ENCODE data around the gene PDP2. TPM values are rescaled to one million over a fixed set of nuclear protein-coding genes. Genes with fewer than 3 reads are reported as not detected.
A peak's percentile ranks its signal among the peaks of the same experiment; 100 is the strongest.

PDP2 gene
- total RNA-seq, 1 experiment from 2014 or later: 23.1 TPM

- no peak overlapping the region for H3K4me2 ChIP-seq (ENCODE audit: insufficient read depth, insufficient read length, low read length)
- H2BK15ac ChIP-seq (ENCODE audit: low read depth, low read length): no peak overlapping the region
- H3K56ac ChIP-seq (ENCODE audit: insufficient read length, low read depth, low read length): no peak overlapping the region
- no peaks in the 10 kb centered on the region for H3K27me3 ChIP-seq (ENCODE audit: insufficient read depth, low read length)
- peaks cover 0 to 7% (median 0%) of the 10 kb centered on the region in 3 experiments; a peak in 2 of 7 replicates for H3K36me3 Mint-ChIP-seq (ENCODE audit: insufficient read depth in 1 of 3, low read depth in 3 of 3)
- DNase-seq: peak; percentile 69
- H3K79me2 ChIP-seq (ENCODE audit: insufficient read depth, low read length): no peaks in the 10 kb centered on the region
- H3K9ac ChIP-seq (ENCODE audit: extremely low read depth, insufficient read length, low read length): no peak overlapping the region
- no peak overlapping the region for H2AK5ac ChIP-seq (ENCODE audit: insufficient read length, low read length)
- H3K27me3 Mint-ChIP-seq (ENCODE audit: low read depth): peaks cover 3% of the 10 kb centered on the region
- H3K14ac ChIP-seq (ENCODE audit: insufficient read depth, low read length): no peak overlapping the region
- H3K27ac Mint-ChIP-seq: peak overlapping the region; percentile 4 to 17 (median 11); a peak in 3 of 7 replicates
- H3K27ac ChIP-seq (ENCODE audit: insufficient read length, low read depth, low read length): no peak overlapping the region
- no peak overlapping the region for H2BK20ac ChIP-seq (ENCODE audit: low read depth, low read length, poor library complexity, severe bottlenecking)
- H3K9me3 ChIP-seq (ENCODE audit: control insufficient read depth, low read depth, low read length): no peaks in the 10 kb centered on the region
- H2BK5ac ChIP-seq (ENCODE audit: insufficient read length, low read length): no peak overlapping the region
- H3K4me1 Mint-ChIP-seq: peaks cover 12 to 14% of the 10 kb centered on the region in 2 experiments
- WGBS (ENCODE audit: extremely low coverage, insufficient read length, low lambda C conversion rate): no CpG with 5 or more reads among the region's 11 CpGs
- H3T11ph ChIP-seq (ENCODE audit: low read length): no peak overlapping the region
- peak; percentile 89 for TF ChIP-seq CTCF (conservative IDR thresholded peaks at IDR 0.05)
- H4K91ac ChIP-seq (ENCODE audit: insufficient read length, low read depth, low read length): no peak overlapping the region
- peaks cover 4% of the 10 kb centered on the region for H4K20me1 ChIP-seq (ENCODE audit: control insufficient read depth, insufficient read depth, insufficient read length)
- H3K4me1 ChIP-seq (ENCODE audit: insufficient read depth, low read length): no peaks in the 10 kb centered on the region
- H4K5ac ChIP-seq (ENCODE audit: insufficient read length, low read depth, low read length): no peak overlapping the region
- no peaks in the 10 kb centered on the region for H3K23me2 ChIP-seq (ENCODE audit: insufficient read length, low read depth, low read length, poor library complexity, severe bottlenecking)
- no peak overlapping the region for H2BK12ac ChIP-seq (ENCODE audit: insufficient read length, low read depth, low read length)
- H4K8ac ChIP-seq (replicated peaks; ENCODE audit: insufficient read length, low read depth, low read length): no peak overlapping the region
- no peak overlapping the region for H3K4me3 Mint-ChIP-seq
- H2AFZ ChIP-seq (ENCODE audit: low read length): no peak overlapping the region
- H3K23ac ChIP-seq (ENCODE audit: insufficient read length, low read depth, low read length): no peak overlapping the region
- H3K9me3 Mint-ChIP-seq: no peaks in the 10 kb centered on the region
- no peak overlapping the region for H2BK120ac ChIP-seq (ENCODE audit: low read depth, low read length, poor library complexity, severe bottlenecking)
- no peak overlapping the region for H3K18ac ChIP-seq (ENCODE audit: insufficient read length, low read depth, low read length)
- H3K79me1 ChIP-seq (ENCODE audit: insufficient read depth, low read depth, low read length, poor library complexity, severe bottlenecking): no peaks in the 10 kb centered on the region
- no peak overlapping the region for H3K4ac ChIP-seq (ENCODE audit: low read depth, low read length)
Measured at GRCh38 chr16:66894948-66895688, 14.8 kb downstream of the PDP2 start.
